Measurements from ENCODE around the gene TBC1D1. TPM values are rescaled to one million over a fixed set of nuclear protein-coding genes. Genes with fewer than 3 reads are reported as not detected.

TBC1D1 gene
- total RNA-seq, 4 donors from 2014 or later, result 56.4 to 127 (median 94.8) TPM

DNA sequence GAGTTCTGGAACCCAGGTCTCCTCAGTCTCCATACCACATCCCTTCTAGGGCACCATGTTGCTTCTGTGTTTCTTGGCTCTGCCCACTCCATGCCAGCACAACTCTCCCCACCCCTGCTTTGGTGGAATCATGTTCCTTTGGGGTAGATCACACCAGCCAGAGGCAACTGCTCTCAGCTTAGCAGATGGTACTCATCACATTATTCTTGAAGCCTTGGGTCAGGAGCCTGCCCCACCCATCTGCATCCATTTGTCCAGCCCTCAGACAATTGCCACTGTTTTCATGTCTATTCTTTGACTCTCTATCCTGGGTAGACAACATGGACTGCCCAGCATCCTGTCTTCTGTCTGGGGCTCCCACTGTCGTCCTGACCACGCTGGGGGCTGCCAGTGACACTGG lies 216.9 kb downstream of the TBC1D1 start:
- no peak for ATAC-seq (ENCODE audit: low FRiP score)
- no peak for DNase-seq (ENCODE audit: low spot score)
- TF ChIP-seq, protein P1, sequence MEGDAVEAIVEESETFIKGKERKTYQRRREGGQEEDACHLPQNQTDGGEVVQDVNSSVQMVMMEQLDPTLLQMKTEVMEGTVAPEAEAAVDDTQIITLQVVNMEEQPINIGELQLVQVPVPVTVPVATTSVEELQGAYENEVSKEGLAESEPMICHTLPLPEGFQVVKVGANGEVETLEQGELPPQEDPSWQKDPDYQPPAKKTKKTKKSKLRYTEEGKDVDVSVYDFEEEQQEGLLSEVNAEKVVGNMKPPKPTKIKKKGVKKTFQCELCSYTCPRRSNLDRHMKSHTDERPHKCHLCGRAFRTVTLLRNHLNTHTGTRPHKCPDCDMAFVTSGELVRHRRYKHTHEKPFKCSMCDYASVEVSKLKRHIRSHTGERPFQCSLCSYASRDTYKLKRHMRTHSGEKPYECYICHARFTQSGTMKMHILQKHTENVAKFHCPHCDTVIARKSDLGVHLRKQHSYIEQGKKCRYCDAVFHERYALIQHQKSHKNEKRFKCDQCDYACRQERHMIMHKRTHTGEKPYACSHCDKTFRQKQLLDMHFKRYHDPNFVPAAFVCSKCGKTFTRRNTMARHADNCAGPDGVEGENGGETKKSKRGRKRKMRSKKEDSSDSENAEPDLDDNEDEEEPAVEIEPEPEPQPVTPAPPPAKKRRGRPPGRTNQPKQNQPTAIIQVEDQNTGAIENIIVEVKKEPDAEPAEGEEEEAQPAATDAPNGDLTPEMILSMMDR (IDR thresholded peaks at IDR 0.05), result no peak

DNA sequence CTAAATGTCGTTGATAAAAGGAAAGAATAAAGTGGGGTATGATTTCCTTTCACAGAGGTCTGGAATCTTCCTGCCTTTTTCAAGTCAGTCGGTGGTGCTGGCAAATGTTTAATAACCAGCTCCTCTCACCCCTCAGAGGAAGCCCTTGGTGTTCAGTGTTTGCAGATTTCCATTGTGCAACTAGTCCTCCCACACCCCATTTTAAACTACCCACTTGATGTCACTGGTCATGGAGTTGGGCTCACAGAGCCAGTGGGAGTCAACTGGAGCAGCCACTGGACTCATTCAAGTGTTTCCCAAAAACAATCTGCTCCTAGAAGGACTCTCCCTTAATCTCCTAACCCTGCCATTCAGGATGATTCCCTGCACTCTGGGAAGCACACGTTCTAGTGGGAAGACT lies 218.5 kb downstream of the TBC1D1 start:
- TF ChIP-seq, protein P1 (IDR thresholded peaks at IDR 0.05), result no peak
- ATAC-seq (ENCODE audit: low FRiP score) (no peak), DNase-seq (ENCODE audit: low spot score) (no peak)

DNA sequence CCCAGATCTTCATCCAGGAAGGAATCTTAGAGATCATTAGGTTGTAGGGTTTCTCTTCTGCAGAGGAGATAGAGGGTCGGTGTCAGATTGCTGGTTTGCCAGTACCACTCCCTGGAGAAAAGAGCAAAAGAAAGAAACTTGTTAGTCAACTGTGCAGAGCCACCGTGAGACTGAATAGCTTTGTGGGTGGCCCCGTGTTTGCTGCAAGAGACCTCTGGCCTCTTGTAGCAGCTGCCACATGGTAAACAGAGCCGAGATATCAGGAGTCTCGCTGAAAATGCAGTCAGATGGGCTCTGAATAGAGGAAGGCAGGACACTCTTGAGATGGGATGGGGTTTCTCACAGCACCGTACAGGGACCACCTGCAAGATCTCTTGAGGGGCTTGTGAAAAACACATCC lies 219.0 kb downstream of the TBC1D1 start:
- ATAC-seq (ENCODE audit: low FRiP score) (no peak), DNase-seq (ENCODE audit: low spot score) (no peak)
- TF ChIP-seq, protein P1 (IDR thresholded peaks at IDR 0.05), result no peak

DNA sequence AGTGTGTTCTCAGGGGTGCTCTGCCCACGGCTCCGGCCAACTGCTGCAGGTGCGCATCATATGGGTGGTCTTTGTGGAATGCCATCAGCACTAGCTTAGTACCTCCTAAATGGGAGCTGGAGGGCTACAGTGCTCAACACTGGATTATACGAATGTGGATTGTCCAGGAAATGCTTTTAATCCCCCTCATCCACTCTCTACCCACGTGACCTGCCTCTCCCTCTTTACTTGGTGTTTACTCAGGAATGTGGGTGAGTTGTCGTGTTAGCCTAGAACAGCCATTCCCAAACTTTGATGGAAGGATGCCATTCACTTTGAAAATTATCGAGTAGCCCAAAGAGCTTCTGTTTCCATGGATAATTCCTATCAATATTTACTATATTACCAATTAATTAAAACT lies 220.1 kb downstream of the TBC1D1 start:
- ATAC-seq (ENCODE audit: low FRiP score), result no peak
- DNase-seq (ENCODE audit: low spot score), result no peak
- TF ChIP-seq, protein P1 (IDR thresholded peaks at IDR 0.05), result no peak

DNA sequence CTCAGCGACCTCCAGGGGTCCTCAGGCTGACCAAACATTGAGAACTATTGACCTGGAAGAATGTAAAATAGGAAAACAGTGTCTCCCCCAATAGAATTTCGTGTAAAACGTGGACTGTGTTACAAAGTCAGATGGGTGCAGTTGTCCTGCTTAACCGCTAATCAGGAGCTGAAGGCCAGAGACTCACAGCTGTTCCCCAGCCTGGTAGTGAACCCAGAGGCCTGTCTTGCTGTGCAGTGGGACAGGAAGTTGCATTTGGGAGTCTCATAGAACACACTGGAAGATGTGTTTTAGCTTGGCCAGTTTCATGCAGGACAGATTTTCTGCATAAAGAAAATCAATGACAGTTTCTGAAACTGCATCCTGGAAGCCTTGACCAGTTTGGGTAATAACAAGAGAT lies 220.8 kb downstream of the TBC1D1 start:
- no peak for ATAC-seq (ENCODE audit: low FRiP score)
- TF ChIP-seq, protein P1 (IDR thresholded peaks at IDR 0.05), result no peak

DNA sequence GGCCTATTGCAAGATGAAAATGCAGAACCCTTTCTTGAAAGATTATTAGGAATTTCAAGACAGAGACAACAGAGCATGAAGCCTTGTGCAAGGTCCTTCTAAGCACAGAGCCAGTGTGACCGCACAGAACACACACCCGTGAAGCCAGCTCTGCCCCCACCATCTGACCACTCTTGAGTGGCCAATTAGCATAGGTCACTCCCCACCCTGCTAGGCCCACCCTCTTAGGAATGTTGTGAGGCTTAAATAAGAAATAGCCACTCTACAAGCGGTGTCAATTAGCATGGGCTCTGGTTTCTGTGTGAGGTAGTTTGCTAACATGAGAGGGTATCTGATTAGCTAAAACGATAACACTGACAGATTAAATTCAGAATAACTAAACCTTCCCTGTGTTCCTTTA lies 222.2 kb downstream of the TBC1D1 start:
- DNase-seq (ENCODE audit: low spot score) (no peak), ATAC-seq (ENCODE audit: low FRiP score) (no peak)
- TF ChIP-seq, protein P1 (IDR thresholded peaks at IDR 0.05), result no peak

More for the DNA sequence above, 220.8 kb downstream of the TBC1D1 start:
- no peak for DNase-seq (ENCODE audit: low spot score)

DNA sequence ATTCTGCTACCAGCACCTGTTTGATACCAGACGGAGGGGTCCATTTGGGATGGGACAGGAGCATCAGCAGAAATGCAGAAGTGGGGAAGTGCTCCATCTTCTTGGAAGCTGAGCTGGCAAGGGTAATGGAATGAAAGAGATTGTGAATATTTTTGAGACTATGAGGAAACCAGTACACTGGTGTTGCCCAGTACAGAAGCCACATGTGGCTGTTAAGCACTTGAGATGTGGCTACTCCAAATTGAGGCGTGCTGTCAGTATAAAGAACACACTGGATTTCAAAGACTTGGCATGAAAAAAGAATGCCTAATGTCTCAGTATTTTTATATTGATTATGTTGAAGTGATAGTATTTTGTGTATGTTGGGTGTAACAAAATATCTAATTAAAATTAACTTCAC lies 222.7 kb downstream of the TBC1D1 start:
- ATAC-seq (ENCODE audit: low FRiP score) (no peak), DNase-seq (ENCODE audit: low spot score) (no peak)
- TF ChIP-seq, protein P1 (IDR thresholded peaks at IDR 0.05), result no peak
